ENCODE results near the gene HES6.

Gene HES6

GRCh38 chr2:238285653-238286082 is 45.8 kb upstream of the HES6 start:
- no peak for DNase-seq (ENCODE audit: insufficient read length, low spot score)
- FAIRE-seq: no peak
- TF ChIP-seq SPI1 (IDR thresholded peaks at IDR 0.05; ENCODE audit: low read depth, low read length): no peak
- no peak for TF ChIP-seq POLR2A (IDR thresholded peaks at IDR 0.05; ENCODE audit: low read depth, low read length)
- TF ChIP-seq POLR2AphosphoS5 (IDR thresholded peaks at IDR 0.05; ENCODE audit: low read depth, low read length): no peak
- TF ChIP-seq PAX5 (IDR thresholded peaks at IDR 0.05; ENCODE audit: insufficient read depth, low read length, severe bottlenecking): no peak
- TF ChIP-seq TAF1 (IDR thresholded peaks at IDR 0.05; ENCODE audit: low read depth, low read length): no peak
- TF ChIP-seq POU2F2 (IDR thresholded peaks at IDR 0.05; ENCODE audit: low read depth, low read length): no peak

GRCh38 chr2:238284802-238285515 is 45.1 kb upstream of the HES6 start:
- DNase-seq (ENCODE audit: insufficient read length, low spot score): no peak
- FAIRE-seq: no peak
- TF ChIP-seq POU2F2 (IDR thresholded peaks at IDR 0.05; ENCODE audit: low read depth, low read length) (no peak), POLR2A (IDR thresholded peaks at IDR 0.05; ENCODE audit: low read depth, low read length) (no peak), POLR2AphosphoS5 (IDR thresholded peaks at IDR 0.05; ENCODE audit: low read depth, low read length) (no peak), SPI1 (IDR thresholded peaks at IDR 0.05; ENCODE audit: low read depth, low read length) (no peak), TAF1 (IDR thresholded peaks at IDR 0.05; ENCODE audit: low read depth, low read length) (no peak), PAX5 (IDR thresholded peaks at IDR 0.05; ENCODE audit: insufficient read depth, low read length, severe bottlenecking) (no peak)

GRCh38 chr2:238282861-238283738 is 43.3 kb upstream of the HES6 start:
- TF ChIP-seq TAF1 (IDR thresholded peaks at IDR 0.05; ENCODE audit: low read depth, low read length): no peak
- no peak for TF ChIP-seq POLR2AphosphoS5 (IDR thresholded peaks at IDR 0.05; ENCODE audit: low read depth, low read length)
- TF ChIP-seq POLR2A (IDR thresholded peaks at IDR 0.05; ENCODE audit: low read depth, low read length): no peak
- TF ChIP-seq POU2F2 (IDR thresholded peaks at IDR 0.05; ENCODE audit: low read depth, low read length): no peak
- no peak for TF ChIP-seq PAX5 (IDR thresholded peaks at IDR 0.05; ENCODE audit: insufficient read depth, low read length, severe bottlenecking)
- TF ChIP-seq SPI1 (IDR thresholded peaks at IDR 0.05; ENCODE audit: low read depth, low read length): no peak
- no peak for FAIRE-seq

GRCh38 chr2:238281826-238282480 is 42.1 kb upstream of the HES6 start:
- no peak for FAIRE-seq
- TF ChIP-seq POU2F2 (IDR thresholded peaks at IDR 0.05; ENCODE audit: low read depth, low read length) (no peak), TAF1 (IDR thresholded peaks at IDR 0.05; ENCODE audit: low read depth, low read length) (no peak), POLR2AphosphoS5 (IDR thresholded peaks at IDR 0.05; ENCODE audit: low read depth, low read length) (no peak), PAX5 (IDR thresholded peaks at IDR 0.05; ENCODE audit: insufficient read depth, low read length, severe bottlenecking) (no peak), POLR2A (IDR thresholded peaks at IDR 0.05; ENCODE audit: low read depth, low read length) (no peak), SPI1 (IDR thresholded peaks at IDR 0.05; ENCODE audit: low read depth, low read length) (no peak)
- DNase-seq (ENCODE audit: insufficient read length, low spot score): no peak

More at GRCh38 chr2:238282861-238283738, 43.3 kb upstream of the HES6 start:
- no peak for DNase-seq (ENCODE audit: insufficient read length, low spot score)

GRCh38 chr2:238280083-238280825 is 40.4 kb upstream of the HES6 start:
- TF ChIP-seq POLR2AphosphoS5 (IDR thresholded peaks at IDR 0.05; ENCODE audit: low read depth, low read length) (no peak), POU2F2 (IDR thresholded peaks at IDR 0.05; ENCODE audit: low read depth, low read length) (no peak), POLR2A (IDR thresholded peaks at IDR 0.05; ENCODE audit: low read depth, low read length) (no peak)
- no peak for FAIRE-seq
- no peak for DNase-seq (ENCODE audit: insufficient read length, low spot score)

- FAIRE-seq (no peak), DNase-seq (ENCODE audit: insufficient read length, low spot score) (no peak)
- TF ChIP-seq POLR2A (IDR thresholded peaks at IDR 0.05; ENCODE audit: low read depth, low read length) (no peak), TAF1 (IDR thresholded peaks at IDR 0.05; ENCODE audit: low read depth, low read length) (no peak), POLR2AphosphoS5 (IDR thresholded peaks at IDR 0.05; ENCODE audit: low read depth, low read length) (no peak), PAX5 (IDR thresholded peaks at IDR 0.05; ENCODE audit: insufficient read depth, low read length, severe bottlenecking) (no peak)
Measured at GRCh38 chr2:238279324-238279682, 39.5 kb upstream of the HES6 start.

GRCh38 chr2:238278626-238279323 is 38.9 kb upstream of the HES6 start:
- TF ChIP-seq SPI1 (IDR thresholded peaks at IDR 0.05; ENCODE audit: low read depth, low read length): no peak
- TF ChIP-seq POU2F2 (IDR thresholded peaks at IDR 0.05; ENCODE audit: low read depth, low read length): no peak
- TF ChIP-seq POLR2AphosphoS5 (IDR thresholded peaks at IDR 0.05; ENCODE audit: low read depth, low read length): no peak
- TF ChIP-seq TAF1 (IDR thresholded peaks at IDR 0.05; ENCODE audit: low read depth, low read length): no peak
- no peak for TF ChIP-seq PAX5 (IDR thresholded peaks at IDR 0.05; ENCODE audit: insufficient read depth, low read length, severe bottlenecking)
- TF ChIP-seq POLR2A (IDR thresholded peaks at IDR 0.05; ENCODE audit: low read depth, low read length): no peak
- FAIRE-seq (no peak), DNase-seq (ENCODE audit: insufficient read length, low spot score) (no peak)

- no peak for FAIRE-seq
Measured at GRCh38 chr2:238277695-238278094, 37.9 kb upstream of the HES6 start.

More at GRCh38 chr2:238277695-238278094, 37.9 kb upstream of the HES6 start:
- DNase-seq (ENCODE audit: insufficient read length, low spot score): no peak
- TF ChIP-seq TAF1 (IDR thresholded peaks at IDR 0.05; ENCODE audit: low read depth, low read length): no peak
- no peak for TF ChIP-seq POLR2A (IDR thresholded peaks at IDR 0.05; ENCODE audit: low read depth, low read length)
- no peak for TF ChIP-seq POLR2AphosphoS5 (IDR thresholded peaks at IDR 0.05; ENCODE audit: low read depth, low read length)
- TF ChIP-seq PAX5 (IDR thresholded peaks at IDR 0.05; ENCODE audit: insufficient read depth, low read length, severe bottlenecking): no peak
- TF ChIP-seq POU2F2 (IDR thresholded peaks at IDR 0.05; ENCODE audit: low read depth, low read length): no peak
- TF ChIP-seq SPI1 (IDR thresholded peaks at IDR 0.05; ENCODE audit: low read depth, low read length): no peak
